ENCODE measurements around the gene VARS1. TPM values are rescaled to one million over a fixed set of nuclear protein-coding genes. Genes with fewer than 3 reads are reported as not detected.

VARS1 gene
- total RNA-seq, 2 experiments from 2014 or later = 157 to 161 TPM

DNA sequence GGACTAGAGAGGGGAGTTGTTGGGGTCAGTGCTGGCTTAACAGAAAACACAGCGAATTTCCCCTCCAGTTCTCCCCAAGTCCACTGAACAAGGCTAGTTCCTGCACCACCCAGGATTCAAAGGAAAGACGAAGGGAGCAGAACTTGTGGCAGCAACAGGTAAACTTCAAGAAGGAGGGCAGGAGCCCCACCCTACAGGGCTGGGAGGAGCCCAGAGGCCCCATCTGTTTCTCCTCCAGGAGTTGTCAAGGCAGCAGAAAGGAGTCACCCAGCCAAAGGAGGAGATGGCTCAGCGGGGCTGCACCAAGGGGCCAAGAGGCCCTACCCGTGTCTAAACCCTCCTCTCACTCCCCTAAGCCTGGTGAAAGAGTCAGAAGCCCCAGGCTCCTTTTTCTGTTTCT lies 31.4 kb downstream of the VARS1 start:
- no peak overlapping the region for H3K27ac Mint-ChIP-seq
- CTCF ChIA-PET = no interaction called here
- H3K27me3 Mint-ChIP-seq (ENCODE audit: low read depth) = no peaks in the 10 kb centered on the region
- intact Hi-C loops (cut with micrococcal nuclease) = no loop called here
- no peak for DNase-seq
- no peaks in the 10 kb centered on the region for H3K9me3 Mint-ChIP-seq
- no peak overlapping the region for H3K4me3 Mint-ChIP-seq
- H3K36me3 Mint-ChIP-seq (ENCODE audit: low read depth) = peaks cover 43% of the 10 kb centered on the region
- H3K4me1 Mint-ChIP-seq (ENCODE audit: low read depth) = peaks cover 2% of the 10 kb centered on the region

DNA sequence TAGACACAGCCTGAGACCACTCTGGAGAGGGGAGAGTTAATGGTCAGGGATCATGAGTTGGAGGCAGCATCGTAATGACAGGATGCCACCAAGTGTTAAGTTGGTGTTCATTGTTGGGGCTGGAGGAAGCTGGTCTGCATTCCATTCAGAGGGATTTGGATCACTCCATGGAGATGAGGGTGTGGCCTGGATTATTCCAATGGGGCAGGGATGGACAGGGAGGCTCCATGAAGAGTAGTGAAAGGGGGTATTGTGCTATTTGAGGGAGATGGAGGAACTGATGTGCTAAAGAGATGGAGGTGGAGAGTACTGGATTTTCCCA lies 32.0 kb downstream of the VARS1 start:
- peaks cover 2% of the 10 kb centered on the region for H3K4me1 Mint-ChIP-seq (ENCODE audit: low read depth)
- no peak overlapping the region for H3K4me3 Mint-ChIP-seq
- CTCF ChIA-PET = no interaction called here
- DNase-seq = no peak
- H3K9me3 Mint-ChIP-seq = no peaks in the 10 kb centered on the region
- H3K27me3 Mint-ChIP-seq (ENCODE audit: low read depth) = no peaks in the 10 kb centered on the region
- H3K27ac Mint-ChIP-seq = no peak overlapping the region
- intact Hi-C loops (cut with micrococcal nuclease) = no loop called here
- peaks cover 49% of the 10 kb centered on the region for H3K36me3 Mint-ChIP-seq (ENCODE audit: low read depth)

DNA sequence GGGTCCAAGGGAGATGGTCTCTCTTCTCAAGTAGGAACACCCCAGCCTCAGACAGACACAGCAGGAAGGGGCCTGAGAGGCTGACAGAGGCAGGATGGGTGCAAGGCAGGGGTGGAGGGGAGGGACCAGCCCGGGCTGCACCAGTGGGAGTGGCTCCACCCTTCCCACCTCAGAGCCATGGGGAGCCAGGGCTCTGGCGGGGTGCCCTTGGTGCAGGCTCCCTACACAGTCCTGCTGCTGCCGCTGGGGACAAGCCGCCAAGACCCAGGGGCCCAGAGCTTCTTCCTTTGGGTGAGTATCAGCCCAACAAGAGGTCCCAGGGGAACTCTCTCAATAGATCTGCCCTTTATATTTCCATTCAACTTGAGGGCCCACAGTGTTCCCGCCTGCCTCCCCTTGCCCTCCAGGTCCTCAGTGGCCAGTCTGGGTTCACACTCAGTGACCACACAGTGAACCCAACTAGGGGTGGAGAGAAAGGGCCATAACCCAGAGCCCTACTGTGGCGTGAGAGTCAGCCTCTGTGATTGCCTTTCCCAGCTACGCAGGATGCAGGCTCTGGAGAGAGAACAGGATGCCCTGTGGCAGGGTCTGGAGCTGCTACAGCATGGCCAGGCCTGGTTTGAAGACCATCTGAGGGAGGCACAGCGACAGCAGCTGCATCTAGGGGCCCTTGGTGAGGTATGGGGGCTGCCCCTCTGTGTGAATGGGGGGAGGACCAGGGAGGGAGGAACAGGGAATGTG lies 32.5 kb downstream of the VARS1 start:
- peaks cover 2% of the 10 kb centered on the region for H3K4me1 Mint-ChIP-seq (ENCODE audit: low read depth)
- no peak for DNase-seq
- no peak overlapping the region for H3K4me3 Mint-ChIP-seq
- no peaks in the 10 kb centered on the region for H3K9me3 Mint-ChIP-seq
- no peaks in the 10 kb centered on the region for H3K27me3 Mint-ChIP-seq (ENCODE audit: low read depth)
- CTCF ChIA-PET = no interaction called here
- H3K36me3 Mint-ChIP-seq (ENCODE audit: low read depth) = peaks cover 55% of the 10 kb centered on the region
- H3K27ac Mint-ChIP-seq = no peak overlapping the region
- intact Hi-C loops (cut with micrococcal nuclease) = no loop called here

DNA sequence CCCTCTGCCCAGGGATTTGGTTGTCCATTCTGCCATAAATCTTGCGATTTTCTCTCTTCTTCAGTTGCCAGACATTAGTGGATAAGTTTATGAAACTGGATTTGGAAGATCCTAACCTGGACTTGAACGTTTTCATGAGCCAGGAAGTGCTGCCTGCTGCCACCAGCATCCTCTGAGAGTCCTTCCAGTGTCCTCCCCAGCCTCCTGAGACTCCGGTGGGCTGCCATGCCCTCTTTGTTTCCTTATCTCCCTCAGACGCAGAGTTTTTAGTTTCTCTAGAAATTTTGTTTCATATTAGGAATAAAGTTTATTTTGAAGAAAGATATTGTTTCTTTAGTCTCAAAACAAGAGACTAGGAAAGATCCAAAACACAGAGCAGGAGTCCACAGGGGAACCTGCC lies 33.2 kb downstream of the VARS1 start, which contains the start of gene SAPCD1:
Gene SAPCD1 (plus strand): TSS at position 301 of the 400 bp plus-strand sequence. CDS start 399 bp downstream, outside the sequence.
- no peak for DNase-seq
- H3K4me1 Mint-ChIP-seq (ENCODE audit: low read depth) = peaks cover 2% of the 10 kb centered on the region
- CTCF ChIA-PET = no interaction called here
- no peaks in the 10 kb centered on the region for H3K9me3 Mint-ChIP-seq
- H3K27ac Mint-ChIP-seq = no peak within 1 kb of the TSS
- H3K27me3 Mint-ChIP-seq (ENCODE audit: low read depth) = no peaks in the 10 kb centered on the region
- peaks cover 58% of the 10 kb centered on the region for H3K36me3 Mint-ChIP-seq (ENCODE audit: low read depth)
- intact Hi-C loops (cut with micrococcal nuclease) = no loop called here
- H3K4me3 Mint-ChIP-seq = no peak within 1 kb of the TSS

DNA sequence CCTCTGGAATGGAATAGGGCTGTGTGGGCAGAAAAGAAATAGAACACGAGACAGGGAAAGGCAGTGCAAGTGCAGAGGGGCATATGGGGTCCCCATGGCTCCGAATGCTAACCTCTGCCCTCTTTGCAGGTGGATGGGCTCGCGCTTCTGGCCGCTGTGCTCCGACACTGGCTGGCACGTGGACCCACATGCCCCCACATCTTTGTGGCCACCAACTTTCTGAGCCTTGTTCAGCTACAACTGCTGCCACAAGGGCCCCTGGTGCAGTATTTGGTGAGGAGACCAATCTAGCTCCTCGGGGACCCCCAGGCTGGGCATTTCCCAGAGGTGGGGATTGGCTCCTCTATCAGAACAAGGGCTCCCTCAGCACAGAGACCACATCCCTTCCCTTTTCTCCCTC lies 34.2 kb downstream of the VARS1 start:
- H3K36me3 Mint-ChIP-seq (ENCODE audit: low read depth) = peaks cover 58% of the 10 kb centered on the region
- DNase-seq = no peak
- no peaks in the 10 kb centered on the region for H3K27me3 Mint-ChIP-seq (ENCODE audit: low read depth)
- H3K27ac Mint-ChIP-seq = no peak overlapping the region
- CTCF ChIA-PET = no interaction called here
- H3K4me1 Mint-ChIP-seq (ENCODE audit: low read depth) = peaks cover 2% of the 10 kb centered on the region
- H3K4me3 Mint-ChIP-seq = no peak overlapping the region
- intact Hi-C loops (cut with micrococcal nuclease) = no loop called here
- H3K9me3 Mint-ChIP-seq = no peaks in the 10 kb centered on the region

DNA sequence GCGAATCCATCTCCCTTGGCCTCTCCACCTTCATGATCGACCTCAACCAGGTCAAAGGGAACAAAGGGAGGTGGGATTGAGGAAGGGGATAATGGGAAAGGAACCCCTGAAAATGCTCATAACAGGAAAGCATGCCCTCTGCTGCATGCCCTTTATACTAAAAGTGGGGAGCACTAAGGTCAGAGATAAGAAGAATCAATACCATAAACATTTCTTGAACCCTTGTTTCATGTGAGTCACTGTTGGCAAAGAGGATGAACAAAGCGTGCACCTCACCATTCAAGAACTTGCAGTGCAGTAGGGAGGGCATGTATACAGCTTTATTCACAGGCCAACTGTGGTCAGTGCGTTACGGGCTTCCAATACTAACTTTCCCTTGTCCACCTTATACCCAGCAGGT lies 34.8 kb downstream of the VARS1 start:
- CTCF ChIA-PET = no interaction called here
- Mint-ChIP-seq H3K27me3 (ENCODE audit: low read depth) (no peaks in the 10 kb centered on the region), H3K9me3 (no peaks in the 10 kb centered on the region), H3K27ac (no peak overlapping the region), H3K36me3 (ENCODE audit: low read depth) (peaks cover 59% of the 10 kb centered on the region), H3K4me3 (no peak overlapping the region), H3K4me1 (ENCODE audit: low read depth) (peaks cover 2% of the 10 kb centered on the region)
- intact Hi-C loops (cut with micrococcal nuclease) = no loop called here
- DNase-seq = no peak

DNA sequence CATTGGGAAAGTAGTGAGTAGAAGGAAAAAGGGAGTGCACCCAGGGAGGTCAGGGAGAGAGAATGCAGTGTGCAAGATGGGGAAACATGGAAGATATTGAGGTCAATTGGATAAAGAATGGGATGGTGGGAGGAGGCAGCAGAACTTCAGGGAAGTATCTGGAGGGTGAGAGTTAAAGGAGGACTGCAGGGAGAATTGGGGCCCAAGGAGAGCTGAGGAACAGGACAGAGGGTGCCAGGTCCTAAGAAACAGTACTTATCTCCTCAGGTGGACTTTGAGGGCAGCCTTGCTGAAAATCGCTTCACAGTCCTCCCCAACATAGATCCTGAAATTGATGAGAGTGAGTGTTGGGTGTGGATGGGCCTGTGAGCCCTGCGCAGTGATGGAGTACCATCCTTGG lies 37.3 kb downstream of the VARS1 start:
- Mint-ChIP-seq H3K27ac (no peak overlapping the region), H3K36me3 (ENCODE audit: low read depth) (peaks cover 52% of the 10 kb centered on the region), H3K27me3 (ENCODE audit: low read depth) (no peaks in the 10 kb centered on the region), H3K9me3 (no peaks in the 10 kb centered on the region), H3K4me1 (ENCODE audit: low read depth) (no peaks in the 10 kb centered on the region), H3K4me3 (no peak overlapping the region)
- no peak for DNase-seq
- intact Hi-C loops (cut with micrococcal nuclease) = no loop called here
- CTCF ChIA-PET = no interaction called here

DNA sequence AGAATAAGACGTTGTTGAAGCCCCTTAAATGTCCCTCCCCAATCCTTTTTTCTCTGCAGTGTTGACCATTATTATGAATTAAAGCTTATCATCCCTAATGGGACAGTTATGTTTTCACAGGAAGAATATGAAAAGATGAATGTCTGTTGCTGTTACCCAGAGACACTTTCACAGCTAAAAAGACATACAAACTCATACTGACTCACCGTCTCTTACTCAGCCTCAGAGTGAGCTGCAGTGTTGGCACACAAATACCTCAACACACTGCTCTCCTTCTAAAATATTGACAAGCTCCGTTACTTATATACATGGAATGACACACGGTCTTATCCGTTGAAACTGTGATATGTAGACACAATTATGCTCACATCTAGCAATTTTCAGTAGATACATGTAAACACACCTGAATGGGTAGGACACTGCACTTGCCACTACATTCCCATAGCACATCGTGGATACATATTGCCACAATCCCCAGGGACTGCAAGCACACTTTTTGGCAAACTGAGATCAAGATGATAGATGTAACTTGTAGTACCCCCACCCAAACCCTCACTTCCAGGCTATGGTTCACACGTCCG lies 42.7 kb downstream of the VARS1 start:
- Mint-ChIP-seq H3K27ac (no peak overlapping the region), H3K27me3 (ENCODE audit: low read depth) (no peaks in the 10 kb centered on the region), H3K4me1 (ENCODE audit: low read depth) (no peaks in the 10 kb centered on the region), H3K4me3 (no peak overlapping the region), H3K36me3 (ENCODE audit: low read depth) (peaks cover 23% of the 10 kb centered on the region), H3K9me3 (no peaks in the 10 kb centered on the region)
- no peak for DNase-seq
- CTCF ChIA-PET = interaction anchor here (0.6 to 1.4 kb wide), 2 partner anchors 17 to 400 kb away, joined by 3 to 9 read pairs; no protein-coding TSS in a partner anchor
- intact Hi-C loops (cut with micrococcal nuclease) = no loop called here

DNA sequence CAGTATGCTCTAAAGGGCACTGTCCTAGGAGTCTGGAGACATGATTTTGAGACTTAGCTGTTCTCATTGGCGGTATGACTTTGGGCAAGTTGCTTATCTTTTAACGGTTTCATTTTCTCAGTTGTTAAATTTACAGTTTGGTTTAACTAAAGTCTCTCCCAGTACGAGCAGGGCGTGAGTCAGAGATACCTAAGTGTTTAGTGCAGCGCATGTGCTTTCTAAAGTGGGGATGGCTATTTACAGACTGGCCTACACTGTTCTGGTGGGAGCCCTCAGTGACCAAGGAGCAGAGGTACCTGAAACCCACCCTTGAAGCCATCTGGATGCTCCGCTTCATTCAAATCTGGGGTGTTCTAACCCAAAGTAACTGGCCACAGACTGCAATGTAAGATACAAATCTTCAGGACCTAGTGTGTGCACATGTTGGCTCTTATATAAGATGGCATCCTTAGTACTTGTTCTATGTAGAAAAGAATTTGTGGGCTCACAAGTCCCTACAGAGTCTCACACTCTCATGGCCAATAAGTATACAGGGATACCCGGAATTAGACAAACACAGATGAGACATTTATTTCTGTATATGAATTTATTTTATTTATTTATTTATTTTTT lies 45.0 kb downstream of the VARS1 start:
- peaks cover 32% of the 10 kb centered on the region for H3K36me3 Mint-ChIP-seq (ENCODE audit: low read depth)
- CTCF ChIA-PET = interaction anchor here (1.0 kb wide), 1 partner anchor 19 kb away, joined by 3 read pairs; no protein-coding TSS in a partner anchor
- no peaks in the 10 kb centered on the region for H3K27me3 Mint-ChIP-seq (ENCODE audit: low read depth)
- no peak overlapping the region for H3K4me3 Mint-ChIP-seq
- H3K4me1 Mint-ChIP-seq (ENCODE audit: low read depth) = no peaks in the 10 kb centered on the region
- DNase-seq = no peak
- H3K27ac Mint-ChIP-seq = no peak overlapping the region
- no peaks in the 10 kb centered on the region for H3K9me3 Mint-ChIP-seq
- intact Hi-C loops (cut with micrococcal nuclease) = no loop called here

DNA sequence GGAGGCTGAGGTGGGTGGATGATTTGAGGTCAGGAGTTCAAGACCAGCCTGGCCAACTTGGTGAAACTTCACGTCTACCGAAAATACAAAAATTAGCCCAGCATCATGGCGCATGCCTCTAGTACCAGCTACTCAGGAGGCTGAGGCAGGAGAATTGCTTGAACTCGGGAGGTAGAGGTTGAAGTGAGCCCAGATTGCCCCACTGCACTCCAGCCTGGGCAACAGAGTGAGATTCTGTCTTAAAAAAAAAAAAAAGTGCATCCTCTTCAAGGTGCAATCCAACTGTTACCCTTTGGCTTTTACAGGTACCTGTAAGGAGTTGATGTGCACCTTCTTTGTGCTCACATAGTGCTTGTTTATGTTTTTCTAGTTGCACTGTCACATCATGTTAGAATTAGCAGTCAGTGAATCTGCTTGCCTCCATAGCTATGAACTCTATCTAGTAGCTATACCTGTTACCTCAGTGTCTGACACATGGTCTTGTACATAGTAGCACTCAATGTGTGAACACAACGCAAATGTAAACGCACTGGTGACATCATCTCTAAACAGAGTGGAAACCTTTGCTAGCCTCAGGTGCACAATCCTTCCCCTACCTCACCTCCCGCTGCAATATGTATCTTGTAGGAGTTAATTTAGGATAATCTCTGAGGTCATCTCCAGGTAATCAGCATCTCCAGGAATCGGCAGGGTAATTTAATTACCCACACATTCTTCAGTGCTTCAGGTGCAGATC lies 46.1 kb downstream of the VARS1 start:
- DNase-seq = no peak
- H3K27me3 Mint-ChIP-seq (ENCODE audit: low read depth) = no peaks in the 10 kb centered on the region
- H3K4me1 Mint-ChIP-seq (ENCODE audit: low read depth) = no peaks in the 10 kb centered on the region
- intact Hi-C loops (cut with micrococcal nuclease) = no loop called here
- no peak overlapping the region for H3K27ac Mint-ChIP-seq
- CTCF ChIA-PET = interaction anchor here (0.6 to 1.0 kb wide), 2 partner anchors 20 to 1120 kb away, joined by 3 to 4 read pairs; no protein-coding TSS in a partner anchor
- no peak overlapping the region for H3K4me3 Mint-ChIP-seq
- H3K9me3 Mint-ChIP-seq = no peaks in the 10 kb centered on the region
- H3K36me3 Mint-ChIP-seq (ENCODE audit: low read depth) = peaks cover 39% of the 10 kb centered on the region

All from activated naive CD4-positive, alpha-beta T cell treated with anti-CD3 and anti-CD28 coated beads for 36 hours (primary cell).